Colon (tissue), 2 donors: ENCODE results near the gene TMEM150B.
"Not testable (repeated sequence)": the region's sequence is repeated elsewhere in the genome, so short reads cannot be mapped to it uniquely, and the experiment has no call there.

Source experiments
- FAIRE-seq: peaks from 2 replicates; lab custom pipeline; 2012; peaks lifted over from hg19 to GRCh38; lab: Jason Lieb, UNC
- donor health status: control.
- donor health status: control.

The TMEM150B gene

DNA sequence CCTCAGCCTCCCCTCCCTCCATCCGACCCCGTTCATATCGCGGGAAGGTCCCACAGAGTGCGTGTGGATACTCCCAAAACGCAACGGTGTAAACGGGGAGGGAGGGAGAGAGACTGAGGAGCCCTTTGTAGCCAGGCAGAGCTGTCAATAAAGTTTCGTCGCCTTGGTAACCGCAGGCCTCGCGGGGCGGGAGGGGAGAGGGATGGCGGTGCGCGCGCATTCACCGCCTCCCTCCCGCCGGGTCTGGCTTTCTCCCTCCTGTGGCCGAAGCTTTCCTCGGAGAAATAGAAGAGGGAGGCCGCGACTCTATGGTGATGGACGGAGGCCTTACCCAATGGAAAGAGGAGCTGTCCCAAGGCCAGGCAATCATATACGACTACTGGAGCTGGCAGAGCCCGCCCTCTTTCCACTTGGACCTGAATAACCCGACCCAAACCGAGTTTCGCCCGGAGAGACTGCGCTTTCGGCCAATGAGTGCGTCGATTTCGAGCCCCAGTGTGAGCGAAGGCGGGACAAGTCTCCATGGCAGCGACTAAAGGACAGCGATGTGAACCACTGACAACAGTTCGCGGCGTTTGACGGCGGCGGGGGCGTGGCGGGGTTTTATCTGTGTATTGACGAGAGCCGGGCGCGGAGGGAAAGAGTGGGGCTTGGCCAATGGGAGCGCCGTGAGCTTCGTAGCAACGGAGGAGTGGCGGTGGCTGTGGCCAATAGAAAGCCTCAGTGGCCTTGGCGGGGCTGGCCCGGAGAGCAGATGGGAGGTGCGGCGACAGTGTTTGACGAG lies 14.2 kb upstream of the TMEM150B start, which contains the start of gene KMT5C:
Gene KMT5C, plus strand, starts transcription at position 772 of the 784 bp plus-strand sequence. CDS start 2,061 bp downstream, outside the sequence.
- FAIRE-seq = peak; percentile 98

DNA sequence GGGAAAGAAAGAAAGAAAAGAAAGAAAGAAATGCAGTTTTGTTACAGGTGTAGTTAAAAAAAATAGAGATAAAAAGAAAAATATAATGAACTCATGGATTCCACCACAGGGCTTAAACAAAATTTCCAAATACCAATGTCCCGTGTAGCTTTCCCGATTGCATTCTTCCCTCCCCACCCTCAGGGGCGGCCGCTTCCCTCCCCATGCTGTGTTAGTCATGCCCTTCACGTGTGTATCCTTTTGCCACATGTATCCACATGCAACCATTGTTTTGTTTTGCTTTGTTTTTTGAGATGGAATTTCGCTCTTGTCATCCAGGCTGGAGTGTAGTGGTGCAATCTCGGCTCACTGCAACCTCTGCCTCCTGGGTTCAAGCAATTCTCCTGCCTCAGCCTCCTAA lies 11.0 kb upstream of the TMEM150B start:
- FAIRE-seq = no peak

DNA sequence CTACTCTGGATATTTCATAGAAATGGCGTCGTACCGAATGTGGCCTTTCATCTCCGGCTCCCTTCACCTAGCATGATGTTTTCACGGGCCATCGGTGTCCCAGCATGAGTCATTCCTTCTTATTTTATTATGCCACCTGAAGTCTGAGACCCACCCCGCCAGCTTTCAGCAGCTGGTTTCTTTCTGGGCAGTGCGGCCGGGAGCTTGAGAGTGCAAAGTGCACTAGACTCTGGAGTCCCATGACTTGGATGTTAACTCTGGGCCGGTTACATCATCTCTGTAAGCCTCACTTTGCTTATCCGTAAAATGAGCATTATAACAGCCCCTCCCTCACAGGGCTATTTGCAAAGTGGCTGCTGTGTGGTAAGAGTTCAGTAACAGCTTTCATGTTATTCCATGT lies 8.7 kb upstream of the TMEM150B start:
- FAIRE-seq = no peak

DNA sequence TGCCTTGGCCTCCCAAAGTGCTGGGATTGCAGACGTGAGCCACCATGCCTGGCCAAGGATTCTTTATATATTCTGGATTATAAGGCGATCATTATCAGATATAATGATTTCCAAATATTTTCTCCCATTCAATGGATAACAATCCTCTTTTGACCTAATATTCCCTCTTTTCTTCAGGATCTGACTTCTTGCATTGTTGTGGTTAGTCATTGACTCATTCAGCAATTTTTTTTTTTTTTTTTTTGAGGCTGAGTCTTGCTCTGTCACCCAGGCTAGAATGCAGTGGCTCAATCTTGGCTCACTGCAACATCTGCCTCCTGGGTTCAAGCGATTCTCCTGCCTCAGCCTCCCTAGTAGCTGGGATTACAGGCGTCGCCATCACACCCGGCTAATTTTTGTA lies 4.7 kb upstream of the TMEM150B start:
- not testable (repeated sequence) for FAIRE-seq

DNA sequence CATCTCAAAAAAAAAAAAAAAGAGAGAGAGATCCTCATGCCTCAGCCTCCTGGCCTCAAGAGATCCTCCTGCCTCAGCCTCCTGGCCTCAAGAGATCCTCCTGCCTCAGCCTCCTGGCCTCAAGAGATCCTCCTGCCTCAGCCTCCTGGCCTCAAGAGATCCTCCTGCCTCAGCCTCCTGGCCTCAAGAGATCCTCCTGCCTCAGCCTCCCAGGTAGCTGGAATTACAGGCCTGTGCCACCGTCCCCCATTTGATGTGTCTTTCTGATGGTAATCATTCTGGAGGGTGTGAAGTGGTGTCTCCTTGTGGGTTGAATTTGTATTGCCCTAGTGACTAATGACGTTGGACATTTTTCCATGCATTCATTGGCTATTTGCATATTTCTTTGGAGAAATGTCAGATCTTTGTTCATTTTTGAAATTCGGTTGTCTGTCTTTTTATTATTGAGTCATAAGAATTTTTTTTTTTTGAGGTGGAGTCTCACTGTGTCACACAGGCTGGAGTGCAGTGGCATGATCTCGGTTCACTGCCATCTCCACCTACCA lies 3.7 kb upstream of the TMEM150B start:
- FAIRE-seq = not testable (repeated sequence)

DNA sequence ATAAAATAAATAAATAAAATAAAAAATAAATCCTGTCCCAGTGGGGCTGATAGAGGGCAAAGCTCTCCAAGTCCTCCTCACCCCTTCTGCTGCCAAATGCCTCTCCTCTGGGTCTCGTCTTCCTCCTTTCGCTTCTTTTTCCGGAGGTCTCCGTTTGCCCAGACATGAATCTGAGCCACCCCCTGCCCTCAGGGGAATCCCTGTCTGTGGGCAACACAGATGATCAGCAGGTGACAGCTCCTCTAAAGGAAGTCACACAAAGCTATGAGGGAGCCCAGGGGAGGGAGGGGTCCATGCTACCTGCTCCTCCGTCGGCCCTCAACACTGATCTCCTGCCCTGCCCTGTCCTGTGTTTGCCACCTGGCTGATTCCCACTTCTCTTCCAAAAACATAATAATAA lies 479 bp downstream of the TMEM150B start:
- FAIRE-seq = no peak

DNA sequence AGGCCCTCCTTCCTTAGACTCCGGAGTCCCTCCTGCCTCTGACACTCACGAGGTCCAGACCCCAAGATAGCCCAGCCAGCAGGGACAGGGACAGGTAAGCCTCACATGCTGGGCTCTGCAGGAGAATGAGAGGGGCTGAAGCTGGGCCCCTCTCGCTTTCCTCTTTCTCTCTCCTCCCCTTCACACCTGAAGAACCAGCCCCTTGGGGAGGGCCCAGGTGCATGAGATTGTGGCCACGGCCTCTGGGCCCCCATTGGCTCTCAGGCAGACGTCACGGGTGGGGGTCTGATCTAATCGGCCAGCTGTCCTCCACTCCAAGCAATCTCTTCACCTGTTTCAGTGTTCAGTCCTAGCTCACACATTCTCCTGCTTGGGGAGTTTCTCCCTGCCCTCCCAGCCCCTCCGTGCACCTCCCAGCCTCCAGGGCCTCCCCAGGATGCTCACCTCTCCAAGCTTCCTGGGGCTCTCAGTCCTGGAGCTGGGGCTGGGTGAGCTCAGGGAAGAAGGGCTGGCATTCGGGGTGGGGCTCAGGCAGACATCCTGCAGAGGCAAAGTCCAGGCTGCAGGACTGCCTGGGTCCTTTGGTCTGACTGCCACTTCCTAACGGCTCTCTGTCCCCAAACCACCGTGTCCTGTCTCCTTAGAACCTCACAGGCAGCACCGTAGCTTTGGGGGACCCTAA lies 2.8 kb downstream of the TMEM150B start:
- no peak for FAIRE-seq

DNA sequence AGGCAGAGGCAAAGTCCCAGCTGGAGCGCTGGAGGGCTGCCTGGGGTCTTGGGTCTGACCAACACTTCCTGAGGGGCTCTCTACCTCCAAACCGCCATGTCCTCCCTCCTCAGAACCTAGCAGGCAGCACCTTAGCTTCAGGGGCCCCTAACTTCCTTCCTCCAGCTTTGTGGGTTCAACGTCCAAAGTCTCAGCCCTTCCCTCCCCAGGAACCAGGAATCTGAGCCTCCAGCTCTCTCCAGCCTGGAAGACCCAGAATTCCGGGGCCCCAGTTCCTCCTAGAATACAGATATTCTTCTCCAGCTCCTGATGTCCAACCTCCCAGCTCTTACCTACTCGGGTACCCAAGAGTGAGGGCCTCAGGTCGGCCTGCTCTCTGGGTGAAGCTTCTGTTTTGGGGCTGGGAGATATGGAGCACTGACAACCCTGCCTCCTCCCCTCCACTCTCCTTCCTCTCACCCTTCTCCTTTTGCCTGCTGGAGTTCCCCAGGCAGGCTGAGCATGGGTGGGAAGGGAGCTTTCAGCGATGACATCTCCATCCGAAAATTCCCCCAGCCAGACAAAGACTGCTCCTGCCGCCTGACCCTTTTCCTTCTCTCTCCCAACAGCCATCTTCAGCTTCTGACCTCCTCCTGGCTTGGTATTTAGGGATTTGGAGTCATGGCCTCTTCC lies 3.5 kb downstream of the TMEM150B start:
- FAIRE-seq = no peak

DNA sequence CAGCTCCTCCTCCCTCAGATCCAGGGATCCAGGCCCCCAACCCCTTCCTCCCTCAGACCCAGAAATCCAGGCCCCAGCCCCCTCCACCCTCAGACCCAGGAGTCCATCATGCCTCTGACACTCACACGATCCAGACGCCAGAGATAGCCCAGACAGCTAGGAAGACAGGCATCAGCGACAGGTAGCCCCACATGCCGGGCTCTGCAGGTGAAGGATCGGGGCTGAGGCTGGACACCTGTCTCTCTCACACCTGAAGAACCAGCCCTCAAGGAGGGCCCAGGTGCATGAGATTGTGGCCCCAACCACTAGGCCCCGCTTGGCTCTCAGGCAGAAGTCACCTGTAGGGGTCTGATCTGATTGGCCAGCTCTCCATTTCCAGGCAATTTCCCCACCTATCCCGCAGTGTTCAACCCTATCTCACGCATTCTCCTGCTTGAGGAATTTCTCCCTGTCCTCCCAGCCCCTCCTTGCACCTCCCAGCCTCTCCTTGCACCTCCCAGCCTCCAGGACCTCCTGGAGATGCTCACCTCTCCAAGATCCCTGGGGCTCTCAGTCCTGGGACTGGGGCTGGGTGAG lies 4.2 kb downstream of the TMEM150B start:
- FAIRE-seq = no peak

DNA sequence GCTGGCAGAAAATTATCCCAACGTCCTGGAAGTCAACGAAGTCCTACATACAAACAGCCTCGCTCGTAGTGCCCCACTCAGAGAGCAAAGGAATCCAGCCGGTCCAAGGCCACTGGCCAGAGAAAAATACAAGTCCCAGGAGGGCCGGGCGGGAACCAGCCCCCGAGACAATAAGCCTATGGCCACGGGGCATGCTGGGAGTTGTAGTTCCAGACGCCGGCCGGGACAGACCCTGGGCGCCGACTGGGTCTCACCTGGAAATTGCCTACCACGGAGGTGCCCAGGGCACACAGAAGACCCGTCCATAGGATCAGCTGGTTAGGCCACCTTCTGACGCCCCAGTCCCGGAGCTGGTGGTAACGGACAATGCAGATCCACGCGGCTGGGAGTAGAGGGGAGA lies 5.4 kb downstream of the TMEM150B start:
- FAIRE-seq = no peak

DNA sequence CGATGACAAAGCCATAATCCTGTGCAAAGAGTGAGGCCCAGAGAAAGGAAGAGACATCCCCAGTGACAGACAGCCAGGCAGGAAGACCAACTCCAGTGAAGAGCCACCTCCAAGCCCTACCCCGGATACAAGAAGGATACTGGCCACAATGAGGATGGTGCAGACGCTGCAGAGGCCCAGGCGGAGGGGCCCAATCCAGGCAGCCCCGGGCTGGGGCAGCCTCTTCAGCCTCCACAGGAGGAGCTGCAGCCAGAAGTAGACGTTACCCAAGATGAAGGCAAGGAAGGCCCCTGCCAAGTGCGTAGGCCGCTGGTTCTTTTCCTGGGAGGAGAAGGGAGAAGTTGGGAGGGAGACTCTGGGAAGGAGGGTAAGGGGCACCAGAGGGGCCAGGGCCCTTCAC lies 8.5 kb downstream of the TMEM150B start:
- FAIRE-seq = no peak

DNA sequence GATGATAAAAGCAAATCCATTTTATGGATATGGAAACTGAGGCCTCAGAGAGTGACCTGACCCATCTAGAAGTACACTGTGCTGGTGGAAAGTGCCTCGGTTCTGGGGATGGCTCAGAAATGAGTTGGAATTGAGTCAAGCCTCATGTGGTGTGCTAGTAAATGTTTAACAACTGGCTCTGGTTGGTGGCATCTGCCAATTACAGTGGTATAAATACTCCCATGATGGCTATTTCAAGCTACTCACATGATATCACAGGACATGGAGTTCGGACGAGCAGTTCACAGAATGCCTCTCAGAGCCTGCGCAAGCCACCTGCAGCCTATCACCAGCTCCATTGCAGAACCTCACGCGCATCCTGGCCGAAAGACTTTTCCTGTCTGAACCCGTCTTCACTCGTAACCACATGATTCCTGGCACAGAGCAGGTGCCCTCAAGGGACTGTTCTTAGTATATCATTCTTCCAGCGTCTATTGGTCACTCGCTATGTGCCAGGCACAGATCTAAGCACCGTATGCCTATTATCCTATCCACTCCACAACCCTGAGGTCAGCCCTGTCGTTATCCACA lies 9.1 kb downstream of the TMEM150B start:
- FAIRE-seq = no peak

DNA sequence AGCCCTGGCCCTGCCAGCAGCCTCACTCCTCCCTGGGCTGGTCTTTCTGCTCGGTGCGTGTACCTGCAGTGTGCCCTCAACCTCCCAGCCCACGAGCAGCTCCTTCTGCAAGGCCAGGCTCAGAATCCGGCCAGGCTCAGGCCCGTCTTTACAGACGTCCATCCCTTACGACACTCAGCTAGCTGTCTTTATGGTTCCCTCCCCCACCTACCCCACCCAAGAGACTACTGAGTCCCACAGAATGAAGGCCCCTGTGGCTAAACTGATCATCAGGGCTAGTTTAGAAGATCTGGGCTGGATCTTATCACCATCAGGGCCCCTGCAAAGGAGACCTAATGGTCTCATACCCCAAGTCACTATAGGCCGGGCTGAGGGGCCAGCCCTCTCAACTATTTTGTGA lies 10.7 kb downstream of the TMEM150B start:
- no peak for FAIRE-seq

DNA sequence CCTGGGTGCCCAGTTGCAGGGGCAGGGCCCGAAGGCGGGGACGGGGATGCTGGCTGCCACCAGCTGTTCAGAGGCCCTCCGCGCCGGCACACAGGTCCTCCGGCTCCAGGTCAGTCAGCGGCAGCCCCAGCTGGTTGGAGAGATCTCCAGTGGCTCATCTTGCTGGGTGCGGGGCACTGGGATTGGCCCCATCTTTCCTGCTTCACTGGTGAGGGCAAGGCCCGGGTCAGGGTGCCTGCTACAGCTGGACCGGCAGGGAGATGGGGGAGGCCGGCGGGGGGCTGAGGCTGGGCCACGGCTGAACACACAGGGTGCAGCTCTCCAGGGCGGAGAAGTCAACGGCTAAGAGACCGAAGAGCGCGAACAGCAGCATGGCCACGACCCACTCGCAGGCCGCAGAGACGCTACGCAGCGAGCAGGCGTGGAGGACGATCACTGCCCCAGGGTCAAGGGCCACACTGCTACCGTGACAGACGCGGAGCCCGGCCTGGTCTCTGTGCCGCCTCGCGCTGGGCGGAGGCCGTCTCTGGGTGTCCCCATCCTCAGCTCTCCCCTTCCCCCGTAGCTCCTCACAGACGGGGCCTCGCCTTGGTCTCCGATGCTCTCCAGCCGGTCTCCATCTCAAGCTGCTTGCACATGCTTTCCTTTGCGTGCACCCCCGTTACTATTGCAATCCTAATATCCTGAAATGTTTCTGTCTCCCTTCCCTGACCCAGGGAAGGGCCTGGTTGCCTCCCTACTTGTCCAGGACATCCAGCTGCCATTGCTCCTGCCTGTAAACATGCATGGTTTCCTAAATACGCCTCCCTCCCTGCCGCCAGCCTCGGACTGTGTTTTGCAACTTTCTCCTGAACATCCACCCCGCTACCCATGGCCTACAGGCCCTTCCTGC lies 12.3 kb downstream of the TMEM150B start:
- FAIRE-seq = no peak

DNA sequence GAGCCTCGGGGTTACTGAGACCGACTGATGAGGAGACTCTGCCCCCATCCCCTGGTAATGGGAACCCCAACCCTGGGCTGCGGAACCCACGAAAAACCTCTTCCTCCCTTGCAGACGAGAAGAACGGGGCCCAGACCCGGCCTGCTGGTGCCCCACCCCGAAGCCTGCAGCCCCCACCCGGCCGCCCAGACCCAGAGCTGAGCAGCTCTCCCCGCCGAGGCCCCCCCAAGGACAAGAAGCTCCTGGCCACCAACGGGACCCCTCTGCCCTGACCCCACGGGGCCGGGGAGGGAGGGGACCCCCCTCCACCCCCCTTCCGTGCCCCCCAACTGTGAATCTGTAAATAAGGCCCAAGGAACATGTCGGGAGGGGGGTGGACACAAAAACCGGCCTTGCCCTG lies 13.3 kb downstream of the TMEM150B start:
- no peak for FAIRE-seq

DNA sequence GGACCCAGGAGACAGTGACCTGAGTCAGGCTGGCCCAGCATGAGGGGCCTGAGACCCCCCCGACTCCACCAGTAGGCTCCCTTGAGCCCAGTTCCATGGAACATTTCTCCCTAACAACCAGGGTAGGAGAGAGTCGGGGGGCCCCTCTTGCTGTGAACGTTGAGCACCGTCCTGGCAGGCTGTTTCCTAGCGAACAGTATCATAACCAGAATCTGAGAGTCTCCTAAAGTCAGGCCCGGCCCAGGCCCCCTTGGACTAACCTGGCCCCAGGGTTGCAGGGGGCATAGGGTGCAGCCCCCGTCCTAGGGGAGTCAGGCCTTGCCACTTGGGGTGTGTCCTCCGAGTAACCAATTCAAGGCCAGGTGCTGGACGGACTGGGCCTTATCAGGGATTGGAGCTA lies 13.7 kb downstream of the TMEM150B start:
- no peak for FAIRE-seq

DNA sequence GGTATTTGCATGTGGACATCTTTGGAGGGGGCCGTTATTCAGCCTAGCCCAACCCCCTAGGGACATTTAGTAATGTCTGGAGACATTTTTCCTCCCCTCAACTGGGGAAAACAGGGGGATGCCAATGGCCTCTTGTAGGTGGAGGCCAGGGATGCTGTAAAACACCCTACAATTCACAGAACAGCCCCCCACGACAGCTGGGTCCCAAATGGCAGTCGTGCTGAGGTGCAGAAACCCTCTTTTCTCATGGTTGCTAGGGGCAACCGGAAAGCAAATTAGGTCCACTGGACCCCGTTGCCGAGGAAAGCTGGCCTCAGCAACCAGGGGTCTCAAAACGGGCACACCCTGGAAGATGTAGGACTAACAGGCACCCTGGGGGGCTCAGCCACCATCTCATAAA lies 14.6 kb downstream of the TMEM150B start:
- no peak for FAIRE-seq

DNA sequence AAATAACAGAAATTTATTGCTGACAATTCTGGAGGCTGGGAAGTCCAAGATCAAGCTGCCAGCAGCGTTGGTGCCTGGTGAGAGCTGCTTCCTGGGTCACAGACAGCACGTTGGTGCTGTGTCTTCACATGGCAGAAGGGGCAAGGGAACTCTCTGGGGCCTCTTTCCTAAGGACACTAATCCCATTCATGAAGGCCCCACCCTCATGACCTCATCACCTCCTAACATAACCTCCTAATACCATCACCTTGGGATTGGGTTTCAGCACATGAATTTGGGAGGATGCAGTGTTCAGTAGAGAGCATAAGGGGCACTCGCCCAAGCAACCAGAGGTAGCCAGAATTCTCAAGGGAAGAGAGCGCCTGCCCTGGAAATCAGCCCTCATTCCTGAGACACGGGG lies 15.7 kb downstream of the TMEM150B start:
- FAIRE-seq = no peak

DNA sequence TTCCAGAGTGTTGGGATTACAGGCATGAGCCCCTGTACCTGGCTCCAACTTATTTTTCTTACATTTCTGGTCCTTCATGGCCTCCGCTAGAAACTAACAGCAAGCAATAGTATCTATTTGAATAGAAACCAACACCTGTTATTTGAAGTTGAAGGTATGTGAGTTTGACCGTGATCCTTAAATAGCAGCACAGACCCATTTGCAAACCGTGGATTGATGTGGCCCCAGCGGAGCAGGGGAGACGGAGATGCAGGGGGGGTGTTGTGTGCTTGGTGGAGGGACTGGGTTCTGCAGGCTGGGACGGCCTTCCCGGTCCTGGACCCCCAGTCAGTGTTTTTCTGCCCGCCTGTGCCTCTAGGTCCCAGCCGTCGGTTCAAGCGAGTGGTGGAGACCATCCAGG lies 16.9 kb downstream of the TMEM150B start:
- FAIRE-seq = no peak

DNA sequence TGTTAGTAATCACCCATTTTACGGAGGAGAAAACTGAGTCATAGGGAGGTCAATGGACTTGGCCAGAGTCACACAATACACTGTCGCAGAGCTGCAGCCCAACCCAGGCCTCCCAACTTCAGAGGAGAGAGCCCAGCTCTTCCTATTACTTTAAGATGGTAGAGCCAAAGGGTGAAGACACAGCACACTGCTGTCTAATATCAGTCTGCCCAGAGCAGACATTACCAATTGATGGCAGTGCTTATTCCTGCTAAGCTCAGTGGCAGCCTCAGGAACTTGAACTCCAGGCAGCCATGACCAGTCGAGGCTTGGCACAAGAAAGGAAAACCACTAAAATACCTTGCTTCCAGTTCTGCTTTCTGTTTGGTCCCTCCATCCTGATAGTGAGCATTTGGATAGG lies 18.4 kb downstream of the TMEM150B start:
- FAIRE-seq = no peak

DNA sequence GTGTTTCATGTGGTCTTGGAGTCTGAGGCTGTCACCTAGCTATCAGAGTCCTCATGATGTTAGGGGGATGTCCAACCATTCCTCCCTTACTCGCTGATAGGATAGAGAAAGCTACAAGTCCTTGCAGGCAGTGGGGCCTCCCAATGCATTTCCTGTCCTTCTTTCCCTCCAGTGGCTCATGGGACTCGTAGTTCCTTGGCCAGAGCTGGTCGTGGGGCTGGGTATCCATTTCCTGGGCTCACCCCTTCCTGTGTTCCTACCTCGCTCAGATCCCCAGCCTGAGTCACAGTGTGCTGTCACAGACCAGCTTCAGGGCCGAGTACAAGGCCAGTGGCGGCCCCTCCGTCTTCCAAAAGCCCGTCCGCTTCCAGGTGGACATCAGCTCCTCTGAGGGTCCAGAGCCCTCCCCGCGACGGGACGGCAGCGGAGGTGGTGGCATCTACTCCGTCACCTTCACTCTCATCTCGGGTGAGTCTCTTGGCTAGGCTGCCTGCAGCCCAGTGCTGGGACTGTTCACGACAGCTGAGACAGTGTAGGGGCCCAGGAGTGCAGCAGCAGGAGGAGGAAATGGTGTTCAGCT lies 19.1 kb downstream of the TMEM150B start:
- no peak for FAIRE-seq
